ENCODE results near the gene NECTIN1. TPM values are rescaled to one million over a fixed set of nuclear protein-coding genes. Genes with fewer than 3 reads are reported as not detected.

NECTIN1 gene
- total and polyA plus RNA-seq, 2 of the 13 experiments (the other 11 are each of a cell fraction or from before 2014, with no cell fraction given), result 3.9 to 7.3 TPM

DNA sequence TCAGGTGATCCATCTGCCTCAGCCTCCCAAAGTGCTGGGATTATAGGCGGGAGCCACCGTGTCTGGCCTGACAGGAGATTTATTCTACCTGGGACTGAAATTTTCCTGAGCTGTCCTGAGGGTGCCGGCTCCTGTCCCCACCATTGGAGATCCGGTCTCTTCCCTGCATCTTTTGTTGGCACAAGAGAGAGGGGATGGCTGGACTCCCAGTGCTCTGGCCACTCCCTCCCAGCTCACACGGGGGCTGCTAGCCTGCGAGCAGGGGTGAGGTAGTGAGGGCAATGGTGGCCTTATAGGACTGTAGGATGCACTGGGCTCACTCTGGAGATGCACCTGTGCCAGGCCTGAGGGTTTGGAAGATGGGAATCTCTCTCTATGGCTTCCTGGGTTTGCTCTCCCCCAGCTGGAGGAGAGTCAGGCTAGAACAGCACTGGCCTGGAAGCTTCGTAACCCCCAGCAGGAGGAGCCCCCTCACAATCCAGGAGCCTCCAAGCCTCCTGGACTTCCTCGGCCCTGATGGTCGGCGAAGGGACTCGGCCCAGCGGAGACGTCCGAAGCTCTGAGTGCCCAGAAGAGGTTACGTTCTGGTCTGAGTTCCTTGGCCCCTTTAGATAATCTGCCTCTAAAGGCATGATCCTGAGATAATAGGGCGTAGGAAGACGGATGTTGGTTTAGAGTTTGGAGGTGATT, 106.4 kb downstream of the NECTIN1 start:
- Histone ChIP-seq H3K79me2 (ENCODE audit: insufficient read depth, low read length) (no peaks in the 10 kb centered on the region), H3K27ac (ENCODE audit: extremely low read length, insufficient read depth, low read length) (no peak overlapping the region), H3K36me3 (replicated peaks in 1 of 2; ENCODE audit: control insufficient read depth in 1 of 2, insufficient read depth in 2 of 2, low read length in 2 of 2) (no peaks in the 10 kb centered on the region), H3K9ac (ENCODE audit: insufficient read depth, low read depth, low read length) (no peak overlapping the region), H2AFZ (ENCODE audit: low read length) (no peak overlapping the region), H3K4me1 (ENCODE audit: insufficient read depth, low read length) (peaks cover 51% of the 10 kb centered on the region), H4K20me1 (ENCODE audit: insufficient read depth, low read length) (0 out of 2 replicates have a peak, but pooled peaks cover 3% of the 10 kb centered on the region), H3K4me2 (ENCODE audit: low read depth, low read length) (no peak overlapping the region), H3K27me3 (ENCODE audit: control insufficient read depth in 1 of 2, insufficient read depth in 2 of 2, low read length in 2 of 2) (peaks cover 4 to 23% of the 10 kb centered on the region in 2 experiments), H3K9me3 (ENCODE audit: low read length) (no peaks in the 10 kb centered on the region), H3K4me3 (replicated peaks in 1 of 3; ENCODE audit: insufficient read depth in 1 of 3, low read depth in 2 of 3, low read length in 3 of 3) (no peak overlapping the region)
- FAIRE-seq, result no peak
- POLR2A ChIA-PET, result no interaction called here
- intact Hi-C loops (cut with micrococcal nuclease; ENCODE audit: unreplicated experiment), result no loop called here
- no TSS peak for BruUV-seq (replicated peaks)
- TF ChIP-seq ZSCAN25 (CRISPR knock-in tag; IDR thresholded peaks at IDR 0.05), result 0 out of 2 replicates have a peak, but pooled peaks have one; percentile 26
- TF ChIP-seq KDM5B (CRISPR knock-in tag; IDR thresholded peaks at IDR 0.05; ENCODE audit: borderline replicate concordance), result no peak
- CTCF ChIA-PET (ENCODE audit: low intra/inter-chr PET ratio, low total read pairs), result no interaction called here
- no peak for DNase-seq (ENCODE audit: low spot score)
- no peak for ATAC-seq
- in situ Hi-C loops (cut with HindIII; ENCODE audit: extremely low pct_ligation_motif_present, low pct_unique_long_range_greater_than_20kb), result no loop called here
- 73% methylated on average over 14 of the region's 17 CpGs for WGBS (ENCODE audit: low lambda C conversion rate)

GRCh38 chr11:119619665-119620064, 109.3 kb downstream of the NECTIN1 start:
- intact Hi-C loops (cut with micrococcal nuclease; ENCODE audit: unreplicated experiment) (no loop called here), in situ Hi-C loops (cut with HindIII; ENCODE audit: extremely low pct_ligation_motif_present, low pct_unique_long_range_greater_than_20kb) (no loop called here)
- POLR2A ChIA-PET, result no interaction called here

More at GRCh38 chr11:119619665-119620064, 109.3 kb downstream of the NECTIN1 start:
- Histone ChIP-seq H2AFZ (ENCODE audit: low read length) (no peak overlapping the region), H3K4me3 (replicated peaks in 1 of 3; ENCODE audit: insufficient read depth in 1 of 3, low read depth in 2 of 3, low read length in 3 of 3) (no peak overlapping the region), H3K9me3 (ENCODE audit: low read length) (no peaks in the 10 kb centered on the region), H3K4me1 (ENCODE audit: insufficient read depth, low read length) (peaks cover 51% of the 10 kb centered on the region), H3K4me2 (ENCODE audit: low read depth, low read length) (no peak overlapping the region), H3K79me2 (ENCODE audit: insufficient read depth, low read length) (no peaks in the 10 kb centered on the region), H3K9ac (ENCODE audit: insufficient read depth, low read depth, low read length) (no peak overlapping the region), H3K27ac (ENCODE audit: extremely low read length, insufficient read depth, low read length) (no peak overlapping the region), H3K36me3 (replicated peaks in 1 of 2; ENCODE audit: control insufficient read depth in 1 of 2, insufficient read depth in 2 of 2, low read length in 2 of 2) (no peaks in the 10 kb centered on the region), H3K27me3 (ENCODE audit: control insufficient read depth in 1 of 2, insufficient read depth in 2 of 2, low read length in 2 of 2) (peaks cover 0 to 7% of the 10 kb centered on the region in 2 experiments; a peak in 1 of 5 replicates), H4K20me1 (ENCODE audit: insufficient read depth, low read length) (no peaks in the 10 kb centered on the region)
- CTCF ChIA-PET (ENCODE audit: low intra/inter-chr PET ratio, low total read pairs), result no interaction called here
- TF ChIP-seq, protein P1, sequence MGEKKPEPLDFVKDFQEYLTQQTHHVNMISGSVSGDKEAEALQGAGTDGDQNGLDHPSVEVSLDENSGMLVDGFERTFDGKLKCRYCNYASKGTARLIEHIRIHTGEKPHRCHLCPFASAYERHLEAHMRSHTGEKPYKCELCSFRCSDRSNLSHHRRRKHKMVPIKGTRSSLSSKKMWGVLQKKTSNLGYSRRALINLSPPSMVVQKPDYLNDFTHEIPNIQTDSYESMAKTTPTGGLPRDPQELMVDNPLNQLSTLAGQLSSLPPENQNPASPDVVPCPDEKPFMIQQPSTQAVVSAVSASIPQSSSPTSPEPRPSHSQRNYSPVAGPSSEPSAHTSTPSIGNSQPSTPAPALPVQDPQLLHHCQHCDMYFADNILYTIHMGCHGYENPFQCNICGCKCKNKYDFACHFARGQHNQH (CRISPR knock-in tag; IDR thresholded peaks at IDR 0.05), result no peak
- TF ChIP-seq HNF1B (CRISPR knock-in tag; IDR thresholded peaks at IDR 0.05) (no peak), SKI (IDR thresholded peaks at IDR 0.05; ENCODE audit: partially characterized antibody) (no peak), ZNF609 (CRISPR knock-in tag; IDR thresholded peaks at IDR 0.05; ENCODE audit: borderline replicate concordance) (no peak), MTF1 (CRISPR knock-in tag; IDR thresholded peaks at IDR 0.05) (no peak), KDM4B (CRISPR knock-in tag; IDR thresholded peaks at IDR 0.05) (no peak)
- DNase-seq (ENCODE audit: low spot score) (no peak), FAIRE-seq (no peak), ATAC-seq (no peak)
- 7% methylated on average over 3 of the region's 3 CpGs for WGBS (ENCODE audit: low lambda C conversion rate)
- no TSS peak for BruUV-seq (replicated peaks)

All from HepG2 (cell line).